ENCODE measurements around the gene PPP1R16B.

Gene PPP1R16B

DNA sequence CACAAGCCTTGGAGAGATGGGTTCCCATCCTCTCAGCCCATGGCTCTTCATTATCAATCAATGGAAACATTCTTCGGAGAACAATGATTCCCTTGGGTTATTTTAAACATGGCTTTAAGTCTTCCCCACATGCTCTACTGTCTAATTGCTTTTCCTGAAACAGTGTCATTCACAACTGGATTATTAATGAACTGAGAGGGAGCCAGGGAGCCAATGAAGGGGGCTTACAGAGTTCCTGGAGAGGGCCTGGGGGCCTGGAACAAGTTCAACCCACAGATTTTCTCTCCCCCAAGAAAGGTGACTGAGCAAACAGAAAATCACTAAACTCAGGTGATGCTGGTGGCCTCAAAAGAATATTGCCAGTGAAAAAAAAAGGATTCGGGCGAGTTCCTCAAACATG is 1.3 kb upstream of the PPP1R16B start:
- no peak overlapping the region for H3K4me3 ChIP-seq (ENCODE audit: low read length)
- TF ChIP-seq, protein P1, sequence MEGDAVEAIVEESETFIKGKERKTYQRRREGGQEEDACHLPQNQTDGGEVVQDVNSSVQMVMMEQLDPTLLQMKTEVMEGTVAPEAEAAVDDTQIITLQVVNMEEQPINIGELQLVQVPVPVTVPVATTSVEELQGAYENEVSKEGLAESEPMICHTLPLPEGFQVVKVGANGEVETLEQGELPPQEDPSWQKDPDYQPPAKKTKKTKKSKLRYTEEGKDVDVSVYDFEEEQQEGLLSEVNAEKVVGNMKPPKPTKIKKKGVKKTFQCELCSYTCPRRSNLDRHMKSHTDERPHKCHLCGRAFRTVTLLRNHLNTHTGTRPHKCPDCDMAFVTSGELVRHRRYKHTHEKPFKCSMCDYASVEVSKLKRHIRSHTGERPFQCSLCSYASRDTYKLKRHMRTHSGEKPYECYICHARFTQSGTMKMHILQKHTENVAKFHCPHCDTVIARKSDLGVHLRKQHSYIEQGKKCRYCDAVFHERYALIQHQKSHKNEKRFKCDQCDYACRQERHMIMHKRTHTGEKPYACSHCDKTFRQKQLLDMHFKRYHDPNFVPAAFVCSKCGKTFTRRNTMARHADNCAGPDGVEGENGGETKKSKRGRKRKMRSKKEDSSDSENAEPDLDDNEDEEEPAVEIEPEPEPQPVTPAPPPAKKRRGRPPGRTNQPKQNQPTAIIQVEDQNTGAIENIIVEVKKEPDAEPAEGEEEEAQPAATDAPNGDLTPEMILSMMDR (conservative IDR thresholded peaks at IDR 0.05; ENCODE audit: low read depth, low read length), result no peak

DNA sequence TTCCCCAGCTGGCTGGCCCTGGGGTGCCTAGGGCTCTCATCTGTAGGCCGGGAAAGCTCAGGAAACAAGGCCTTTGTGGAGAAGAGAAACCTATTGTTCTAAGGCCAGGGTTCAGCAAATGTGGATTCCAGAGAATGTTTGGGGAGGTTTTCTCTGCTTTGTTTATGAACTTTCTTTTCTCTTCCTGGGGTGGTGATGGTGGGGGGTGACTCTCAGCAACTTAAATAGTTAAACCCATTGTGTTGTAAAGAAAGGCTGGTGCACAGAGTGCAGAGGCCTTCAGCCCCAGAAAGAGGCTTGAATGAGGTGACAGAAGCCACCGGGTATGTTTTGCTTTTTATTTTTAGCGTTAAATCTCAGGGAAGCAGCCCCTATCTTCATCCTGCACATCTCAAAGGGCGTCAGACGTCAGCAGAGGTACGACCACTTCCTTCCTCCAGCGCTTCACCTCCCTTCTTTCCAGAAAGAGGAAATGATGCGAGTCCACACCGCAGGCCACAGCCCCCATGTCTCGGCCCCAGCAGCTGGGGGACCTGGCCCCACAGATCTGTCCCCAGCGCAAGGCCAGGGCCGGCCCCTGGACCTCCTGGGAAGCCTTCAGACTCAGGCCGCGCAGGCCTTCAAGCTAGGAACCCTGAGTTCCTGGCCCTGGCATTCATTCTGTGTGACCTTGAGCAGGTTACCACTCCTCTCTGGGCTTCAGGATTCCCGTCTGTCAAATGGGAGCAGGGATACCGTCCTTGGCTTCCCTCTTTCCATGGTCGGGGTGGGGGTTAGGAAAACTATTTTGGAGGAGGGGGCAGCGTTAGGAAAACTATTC is 605 bp upstream of the PPP1R16B start:
- peak overlapping the region; percentile 42 for H3K4me3 ChIP-seq (ENCODE audit: low read length)
- TF ChIP-seq, protein P1 (conservative IDR thresholded peaks at IDR 0.05; ENCODE audit: low read depth, low read length), result no peak
- DNase-seq (ENCODE audit: low read depth), result no peak

More for the DNA sequence above, 1.3 kb upstream of the PPP1R16B start:
- DNase-seq (ENCODE audit: low read depth), result no peak

DNA sequence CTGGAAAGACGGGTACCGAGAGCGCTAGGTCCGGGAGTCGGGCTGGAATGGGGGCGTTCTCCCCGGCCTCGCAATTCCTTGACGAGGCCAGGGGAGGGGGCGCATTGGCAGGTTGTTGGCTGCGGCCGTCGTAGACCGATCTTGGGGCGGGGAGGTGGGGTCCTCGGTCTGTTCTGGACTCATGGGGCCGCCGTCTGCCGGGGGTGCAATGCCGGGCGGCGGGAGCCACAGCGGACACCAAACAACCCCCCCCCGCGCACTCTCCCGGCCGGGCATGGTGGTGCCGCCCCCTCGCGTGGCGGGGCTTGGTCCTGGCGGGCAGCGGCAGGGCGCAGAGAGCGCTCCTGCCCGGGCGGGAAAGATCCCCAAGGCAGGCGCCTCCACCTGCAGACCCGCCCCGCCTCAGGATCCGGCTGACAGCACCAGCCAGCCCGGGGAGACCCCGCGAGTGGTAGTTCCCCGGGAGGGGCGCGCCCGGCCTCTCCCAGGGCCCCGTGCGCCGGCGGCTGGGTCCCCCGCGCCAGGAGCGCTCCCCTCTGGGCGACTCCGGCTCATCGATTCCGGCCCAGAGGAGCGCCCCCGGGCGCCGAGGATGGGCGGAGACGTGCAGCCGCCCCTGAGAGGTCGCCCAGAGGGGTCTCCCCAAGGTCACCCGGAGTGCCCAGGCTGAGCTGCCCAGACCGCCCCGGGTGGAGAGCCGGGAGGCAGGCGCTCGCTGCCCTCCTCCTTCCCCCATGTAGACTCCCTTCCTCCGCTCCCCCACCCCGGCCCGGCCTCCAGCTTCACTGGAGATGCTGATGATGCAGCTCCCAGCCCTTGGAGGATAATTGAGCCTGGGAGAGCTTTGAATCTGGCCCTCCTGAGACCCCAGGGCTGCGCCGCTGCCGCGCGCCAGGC is 709 bp downstream of the PPP1R16B start:
- DNase-seq (ENCODE audit: low read depth), result no peak
- TF ChIP-seq, protein P1 (conservative IDR thresholded peaks at IDR 0.05; ENCODE audit: low read depth, low read length), result no peak
- peak overlapping the region; percentile 42 for H3K4me3 ChIP-seq (ENCODE audit: low read length)

DNA sequence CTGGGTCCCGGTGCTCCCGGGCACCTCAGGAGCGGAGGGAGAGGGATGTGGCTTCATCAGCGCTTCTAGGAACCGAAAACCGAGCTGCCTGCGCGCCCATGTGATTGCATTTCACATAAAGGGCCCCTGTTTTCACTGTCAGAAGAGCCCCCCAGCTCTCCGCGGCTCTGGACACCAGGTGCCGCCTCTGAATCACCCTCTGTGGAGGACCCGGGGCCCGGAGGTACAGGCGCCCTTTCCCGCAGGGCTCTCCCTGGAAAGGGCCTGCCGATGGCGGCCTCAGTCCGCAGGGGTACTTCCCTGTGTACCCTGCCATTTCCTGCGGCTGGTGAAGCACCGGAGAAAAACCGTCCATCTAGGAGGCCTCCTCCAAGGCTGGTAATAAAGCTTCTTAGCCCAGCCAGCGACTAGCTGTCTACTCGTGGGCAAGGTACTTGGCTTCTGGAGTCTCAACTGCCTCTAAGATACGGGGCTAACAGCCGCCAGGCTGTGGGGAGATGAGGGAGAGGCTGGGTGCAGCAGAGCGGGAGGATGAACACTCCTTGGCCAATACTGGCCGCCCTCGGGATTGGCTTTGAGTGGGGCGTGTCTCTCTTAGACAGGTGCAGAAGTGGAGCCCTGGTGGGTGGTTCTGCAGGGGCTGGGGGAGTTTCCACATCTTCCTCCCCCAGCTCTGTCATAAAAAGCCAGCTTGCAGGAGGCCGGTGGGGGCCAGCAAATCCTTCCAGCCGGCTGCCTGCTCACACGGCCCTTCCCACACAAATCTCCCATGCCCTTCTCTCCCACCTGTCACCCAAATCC is 1.6 kb downstream of the PPP1R16B start:
- no peak for DNase-seq (ENCODE audit: low read depth)
- TF ChIP-seq, protein P1 (conservative IDR thresholded peaks at IDR 0.05; ENCODE audit: low read depth, low read length), result no peak
- peak overlapping the region; percentile 14 for H3K4me3 ChIP-seq (ENCODE audit: low read length)

DNA sequence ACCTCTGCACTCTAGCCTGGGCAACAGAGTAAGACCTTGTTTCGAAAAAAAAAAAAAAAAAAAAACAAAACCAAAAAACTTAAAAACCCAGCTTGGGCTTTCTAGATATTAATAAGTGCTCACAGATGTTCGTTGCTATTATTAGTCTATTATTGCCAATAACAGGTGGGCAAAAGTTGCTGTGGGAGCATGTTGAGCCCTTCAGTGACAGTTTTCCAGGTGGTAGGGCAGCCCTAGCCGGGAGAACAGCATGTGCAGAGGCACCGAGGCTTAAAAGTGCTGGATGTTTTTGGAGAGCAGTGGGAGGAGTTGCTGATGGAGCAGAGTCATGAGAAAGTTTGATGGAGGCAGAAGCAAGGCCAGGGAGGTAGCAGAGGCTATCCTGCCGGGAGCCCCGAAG is 4.4 kb downstream of the PPP1R16B start:
- H3K4me3 ChIP-seq (ENCODE audit: low read length), result no peak overlapping the region
- no peak for DNase-seq (ENCODE audit: low read depth)
- TF ChIP-seq, protein P1 (conservative IDR thresholded peaks at IDR 0.05; ENCODE audit: low read depth, low read length), result no peak

DNA sequence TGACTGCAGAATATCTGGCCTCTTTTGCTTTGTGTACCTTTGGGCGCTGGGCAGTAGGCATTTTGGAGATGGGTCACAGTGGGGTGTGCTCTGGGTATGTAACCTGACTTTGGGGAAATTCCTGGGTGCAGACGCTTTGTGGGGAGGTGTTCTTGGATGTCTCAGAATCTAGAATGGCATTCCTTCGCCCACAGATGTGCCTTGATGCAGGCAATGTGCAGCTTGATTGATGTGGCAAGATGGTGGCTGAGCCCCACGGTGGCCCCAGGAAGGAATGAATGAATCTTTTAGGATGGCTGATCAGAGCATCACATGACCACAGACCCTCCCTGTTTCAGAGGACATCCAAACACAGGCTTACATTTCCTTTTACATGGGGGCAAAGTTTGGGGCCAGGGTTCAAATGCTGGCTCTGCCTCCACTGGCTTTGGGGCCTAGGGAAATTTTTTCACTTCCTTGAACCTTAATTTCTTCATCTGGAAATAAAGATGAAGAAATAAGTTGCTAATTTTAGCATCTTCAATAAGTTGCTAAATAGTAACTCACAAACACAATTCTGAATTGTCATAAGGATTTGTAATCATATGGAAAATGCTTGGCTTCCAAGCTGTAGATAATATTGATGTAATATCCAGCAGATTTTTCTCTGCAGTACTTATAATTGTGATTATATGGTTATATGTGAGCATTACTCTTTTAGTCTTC is 5.6 kb downstream of the PPP1R16B start:
- no peak overlapping the region for H3K4me3 ChIP-seq (ENCODE audit: low read length)
- TF ChIP-seq, protein P1 (conservative IDR thresholded peaks at IDR 0.05; ENCODE audit: low read depth, low read length), result no peak
- no peak for DNase-seq (ENCODE audit: low read depth)
